GM21619 (cell line): ENCODE data around the gene MACROD1.

Experiments
- ATAC-seq: cut with Tn5 transposase; IDR thresholded peaks from one replicate; pipeline ENCODE4 v1.9.1; 2021; ENCODE audit not compliant: unreplicated experiment

MACROD1 gene

GRCh38 chr11:64165842-64166635 lies at the start of gene MACROD1:
TSS of gene MACROD1 (minus strand) at chr11:64166113. CDS start at chr11:64165994, 119 bp downstream.
- ATAC-seq: peak; percentile 74

GRCh38 chr11:64211181-64211872 lies 45.4 kb upstream of the MACROD1 start:
- no peak for ATAC-seq

- no peak for ATAC-seq
These were observed 44.5 kb upstream of the MACROD1 start for GRCh38 chr11:64210301-64211020.

GRCh38 chr11:64209563-64209843 lies 43.6 kb upstream of the MACROD1 start:
- ATAC-seq: no peak

GRCh38 chr11:64208796-64209562 lies 43.1 kb upstream of the MACROD1 start:
- ATAC-seq: no peak

- no peak for ATAC-seq
These were observed 42.3 kb upstream of the MACROD1 start for GRCh38 chr11:64208086-64208795.

GRCh38 chr11:64207256-64208085 lies 41.6 kb upstream of the MACROD1 start:
- peak; percentile 56 for ATAC-seq

- peak; percentile 41 for ATAC-seq
These were observed 40.7 kb upstream of the MACROD1 start, which contains the start of gene FERMT3 for GRCh38 chr11:64206457-64207255. TSS of gene FERMT3 (plus strand) at chr11:64206721. CDS start at chr11:64207365, 644 bp downstream.

GRCh38 chr11:64204464-64204989 lies 38.6 kb upstream of the MACROD1 start:
- ATAC-seq: no peak

- ATAC-seq: no peak
These were observed 38.1 kb upstream of the MACROD1 start for GRCh38 chr11:64204080-64204440.

- ATAC-seq: no peak
These were observed 37.6 kb upstream of the MACROD1 start for GRCh38 chr11:64203421-64204079.

- ATAC-seq: no peak
These were observed 37.1 kb upstream of the MACROD1 start for GRCh38 chr11:64202992-64203391.

- no peak for ATAC-seq
These were observed 35.6 kb upstream of the MACROD1 start for GRCh38 chr11:64201543-64201942.

- ATAC-seq: no peak
These were observed 32.6 kb upstream of the MACROD1 start for GRCh38 chr11:64198511-64198910.

- ATAC-seq: no peak
These were observed 30.7 kb upstream of the MACROD1 start for GRCh38 chr11:64196626-64197025.

GRCh38 chr11:64192434-64192833 lies 26.5 kb upstream of the MACROD1 start:
- no peak for ATAC-seq

- no peak for ATAC-seq
These were observed 20.7 kb upstream of the MACROD1 start for GRCh38 chr11:64186492-64187165.
